HG02981 (cell line): ENCODE results near the gene SPATS2L.

ENCODE experiments used
- ATAC-seq: cut with Tn5 transposase; IDR thresholded peaks from one replicate; pipeline ENCODE4 v1.9.1; 2021; ENCODE audit warnings: mild to moderate bottlenecking, moderate library complexity; ENCODE audit not compliant: unreplicated experiment

SPATS2L gene, protein sequence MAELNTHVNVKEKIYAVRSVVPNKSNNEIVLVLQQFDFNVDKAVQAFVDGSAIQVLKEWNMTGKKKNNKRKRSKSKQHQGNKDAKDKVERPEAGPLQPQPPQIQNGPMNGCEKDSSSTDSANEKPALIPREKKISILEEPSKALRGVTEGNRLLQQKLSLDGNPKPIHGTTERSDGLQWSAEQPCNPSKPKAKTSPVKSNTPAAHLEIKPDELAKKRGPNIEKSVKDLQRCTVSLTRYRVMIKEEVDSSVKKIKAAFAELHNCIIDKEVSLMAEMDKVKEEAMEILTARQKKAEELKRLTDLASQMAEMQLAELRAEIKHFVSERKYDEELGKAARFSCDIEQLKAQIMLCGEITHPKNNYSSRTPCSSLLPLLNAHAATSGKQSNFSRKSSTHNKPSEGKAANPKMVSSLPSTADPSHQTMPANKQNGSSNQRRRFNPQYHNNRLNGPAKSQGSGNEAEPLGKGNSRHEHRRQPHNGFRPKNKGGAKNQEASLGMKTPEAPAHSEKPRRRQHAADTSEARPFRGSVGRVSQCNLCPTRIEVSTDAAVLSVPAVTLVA

DNA sequence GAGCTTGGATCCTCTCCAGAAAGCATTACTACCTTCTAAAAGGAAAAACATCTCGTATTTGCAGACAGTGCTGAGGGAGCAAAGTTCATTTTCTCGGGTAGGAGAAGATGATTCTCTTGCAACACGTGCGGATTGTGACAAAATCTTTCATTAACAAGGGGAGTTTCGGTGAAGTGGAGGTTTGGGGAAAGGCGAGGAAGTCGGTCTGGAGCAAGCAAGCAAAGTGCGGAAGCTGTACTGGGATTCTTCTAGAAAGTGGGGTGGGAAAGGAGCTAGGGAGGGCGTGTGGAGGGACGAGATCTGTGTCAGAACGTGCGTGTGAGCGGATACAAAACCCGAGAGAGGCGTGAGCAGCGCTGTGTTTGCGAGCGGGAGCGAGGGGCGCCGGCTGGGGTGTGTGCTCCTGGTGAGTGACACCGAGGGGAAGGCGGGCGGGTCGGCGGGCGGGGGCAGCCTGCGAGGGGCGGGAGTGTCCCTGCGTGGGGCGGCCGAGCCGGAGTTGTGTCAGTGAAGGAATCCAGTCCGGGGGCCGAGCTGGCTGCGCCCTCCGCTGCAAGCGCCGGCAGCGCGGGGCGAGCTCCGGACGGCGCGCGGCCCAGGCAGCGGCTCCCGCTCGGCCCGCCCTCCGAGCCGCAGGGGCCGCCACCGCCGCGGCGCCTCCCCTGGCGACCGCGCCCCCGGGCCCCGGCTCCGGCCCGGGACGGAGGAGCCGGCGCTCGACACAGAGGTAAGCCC lies at the start of gene SPATS2L:
Gene SPATS2L, plus strand, starts transcription at position 498 of the 735 bp plus-strand sequence. CDS start 82,552 bp downstream, outside the sequence.
- ATAC-seq: peak; percentile 59

DNA sequence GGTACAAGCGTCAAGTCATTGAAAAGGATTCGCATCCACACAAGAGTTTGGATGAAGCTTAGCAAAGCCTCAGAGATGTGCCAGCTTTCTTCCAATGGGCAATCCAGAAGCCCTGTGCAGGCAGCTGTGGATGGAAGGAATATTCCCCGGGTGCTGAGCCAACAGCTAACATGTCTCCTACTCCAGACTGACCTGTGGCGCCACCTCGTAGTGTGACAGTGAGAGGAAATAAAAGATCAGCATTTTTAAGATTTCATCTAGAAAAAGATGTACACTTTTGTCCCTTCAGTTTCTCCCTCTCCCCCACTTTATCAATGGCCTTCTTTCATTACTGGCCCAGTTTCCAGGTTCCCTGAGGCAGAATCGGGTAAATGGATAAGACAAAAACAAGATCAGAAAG lies 48.9 kb upstream of the SPATS2L start:
- ATAC-seq: no peak

DNA sequence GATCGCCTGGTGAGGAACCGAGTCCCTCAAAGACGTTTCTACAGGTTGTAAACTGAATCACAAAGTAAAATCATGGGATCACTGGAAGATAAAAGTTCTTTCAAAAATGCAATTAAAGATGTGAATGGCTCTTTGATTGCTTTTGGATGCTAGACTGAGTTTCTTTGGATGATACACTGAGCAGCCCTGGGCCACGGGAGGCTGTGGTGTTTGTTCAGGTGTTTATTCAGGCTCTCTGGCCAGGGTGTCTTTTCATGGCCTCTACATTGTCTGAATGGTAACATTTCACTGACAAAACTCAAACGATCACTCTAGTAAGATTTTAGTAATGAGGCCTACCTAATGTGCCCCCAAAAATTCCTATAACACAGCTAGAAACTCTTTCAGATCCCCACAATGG lies 48.4 kb upstream of the SPATS2L start:
- ATAC-seq: no peak

- no peak for ATAC-seq
These were observed 47.5 kb upstream of the SPATS2L start for GRCh38 chr2:200258881-200259576.

DNA sequence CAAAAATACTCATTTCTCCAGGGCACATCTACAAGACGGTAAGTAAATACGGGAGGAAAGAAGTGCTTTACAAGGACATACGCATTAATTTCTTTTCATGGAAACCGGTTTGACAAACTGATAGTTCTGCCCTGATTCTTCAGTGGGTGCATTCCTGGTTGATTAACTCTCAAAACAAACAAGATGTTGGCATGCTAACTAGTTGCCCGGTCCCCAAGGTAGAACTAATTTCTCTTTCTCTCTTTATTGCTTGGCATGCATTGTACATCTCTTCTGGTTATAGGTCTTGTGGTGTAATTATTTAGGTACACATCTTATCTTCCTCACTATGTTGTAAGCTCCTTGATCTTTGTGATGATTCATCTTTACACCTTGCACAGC lies 46.9 kb upstream of the SPATS2L start:
- no peak for ATAC-seq

GRCh38 chr2:200262047-200262446 lies 44.4 kb upstream of the SPATS2L start:
- ATAC-seq: no peak

DNA sequence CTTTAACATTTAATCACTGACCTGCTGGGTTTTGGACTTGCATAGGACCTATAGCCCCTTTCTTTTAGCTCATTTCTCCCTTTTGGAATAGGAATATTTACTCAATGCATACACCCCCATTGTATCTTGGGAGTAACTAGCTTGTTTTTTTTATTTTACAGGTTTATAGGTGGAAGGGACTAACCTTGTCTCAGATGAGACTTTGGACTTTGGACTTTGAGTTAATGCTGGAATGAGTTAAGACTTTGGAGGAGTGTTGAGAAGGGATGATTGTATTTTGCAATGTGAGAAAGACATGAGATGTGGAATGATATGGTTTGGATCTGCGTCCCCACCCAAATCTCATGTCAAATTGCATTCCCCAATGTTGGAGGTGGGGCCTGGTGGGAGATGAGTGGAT lies 43.2 kb upstream of the SPATS2L start:
- ATAC-seq: no peak

- no peak for ATAC-seq
These were observed 41.9 kb upstream of the SPATS2L start for GRCh38 chr2:200264631-200265030.

DNA sequence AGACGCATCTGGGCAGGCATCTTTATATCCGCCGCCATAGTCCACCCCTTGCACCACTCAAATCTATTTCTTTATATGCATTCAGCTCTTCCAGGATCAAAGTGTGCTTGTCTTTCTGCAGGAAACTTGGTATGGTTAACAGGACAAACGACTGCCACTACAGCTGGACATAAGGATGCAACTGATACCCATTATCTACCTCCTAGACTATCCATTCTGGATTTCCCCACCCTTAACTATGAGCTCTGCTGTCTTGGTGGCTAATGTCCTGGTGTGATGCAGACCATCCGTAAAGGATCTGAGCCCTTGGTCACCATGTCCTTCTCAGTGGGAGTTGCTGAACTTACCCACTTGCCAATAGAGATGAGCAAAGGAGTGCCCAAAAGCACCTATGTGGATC lies 40.1 kb upstream of the SPATS2L start:
- no peak for ATAC-seq

DNA sequence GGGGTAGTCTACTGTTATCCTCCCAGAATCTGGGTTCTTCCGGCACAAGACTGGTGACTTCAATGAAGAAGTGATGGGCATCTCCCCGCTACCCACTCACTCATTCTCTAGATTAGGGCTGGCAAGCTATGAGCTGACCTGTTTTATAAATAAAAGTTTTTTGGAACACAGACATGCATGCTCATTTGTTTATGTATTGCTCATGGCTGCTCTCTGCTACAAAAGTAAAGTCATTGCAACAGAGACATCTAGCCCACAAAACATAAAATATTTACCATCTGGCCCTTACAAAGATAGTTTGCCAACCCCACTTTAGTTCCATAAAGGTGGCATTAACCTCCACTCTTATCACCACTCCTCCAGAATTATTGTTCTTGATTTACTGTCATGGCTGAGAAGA lies 39.1 kb upstream of the SPATS2L start:
- ATAC-seq: no peak

DNA sequence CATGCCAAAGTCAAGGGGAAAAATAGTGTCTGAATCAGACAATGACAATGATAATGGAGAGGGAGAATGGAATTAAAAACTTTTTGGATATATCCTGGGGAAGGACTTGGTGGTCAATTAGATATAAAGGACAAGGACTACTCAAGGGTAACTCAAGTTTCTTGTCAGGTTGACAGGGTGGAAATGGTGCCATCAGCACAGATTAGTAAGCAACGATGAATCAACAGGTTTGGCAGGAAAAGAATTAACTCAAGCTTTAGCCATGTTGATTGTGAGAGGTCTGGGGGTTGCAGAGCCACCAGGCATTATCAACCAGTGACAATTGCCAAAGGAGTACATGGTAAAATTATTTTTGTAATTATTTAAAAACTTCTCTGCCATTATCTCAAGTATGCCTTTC lies 35.8 kb upstream of the SPATS2L start:
- no peak for ATAC-seq

GRCh38 chr2:200272320-200272719 lies 34.2 kb upstream of the SPATS2L start:
- ATAC-seq: no peak

GRCh38 chr2:200274116-200275075 lies 32.1 kb upstream of the SPATS2L start:
- no peak for ATAC-seq

- ATAC-seq: no peak
These were observed 31.0 kb upstream of the SPATS2L start for GRCh38 chr2:200275295-200276013.

DNA sequence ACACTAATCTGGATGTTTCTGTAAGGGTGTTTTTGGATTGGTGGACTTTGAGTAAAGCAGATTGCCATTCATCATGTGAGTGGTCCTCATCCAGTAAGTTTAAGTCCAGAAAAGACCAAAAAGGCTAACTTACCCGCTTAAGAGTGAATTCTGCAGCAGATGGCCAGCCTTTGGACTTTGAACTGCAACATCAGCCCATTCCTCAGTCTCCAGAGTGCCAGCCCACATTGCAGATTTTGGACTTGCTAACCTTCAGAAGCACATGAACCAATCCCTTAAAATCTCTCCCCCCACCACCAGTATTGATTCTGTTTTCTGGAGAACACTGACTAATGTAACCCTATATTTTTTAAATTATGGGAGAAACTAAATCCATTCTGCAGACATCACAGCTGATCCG lies 30.0 kb upstream of the SPATS2L start:
- ATAC-seq: no peak

- no peak for ATAC-seq
These were observed 27.7 kb upstream of the SPATS2L start for GRCh38 chr2:200278694-200279316.

GRCh38 chr2:200279857-200280256 lies 26.6 kb upstream of the SPATS2L start:
- no peak for ATAC-seq

GRCh38 chr2:200286578-200286977 lies 19.9 kb upstream of the SPATS2L start:
- no peak for ATAC-seq
